Neural cell (in vitro differentiated cells): ENCODE measurements around the gene MXD3. TPM values are rescaled to one million over a fixed set of nuclear protein-coding genes. Genes with fewer than 3 reads are reported as not detected.

Source experiments
- H2AFZ ChIP-seq: fragments of 200-600, 300-800 bp; sonication (generic), shearing (Covaris generic); 2 replicates; pipeline ENCODE4 v1.6.0; 2014; ENCODE audit warnings: low read depth, mild to moderate bottlenecking, antibody characterized with exemption, low read length, moderate library complexity
- H3F3A ChIP-seq: fragments of 200-600 bp; shearing (Covaris generic); 2 replicates; pipeline ENCODE4 v1.6.1; 2016; ENCODE audit warnings: mild to moderate bottlenecking, moderate library complexity, mixed read lengths, antibody characterized with exemption, low read length; ENCODE audit not compliant: insufficient read depth, poor library complexity, severe bottlenecking
- H3K27ac ChIP-seq: fragments of 200-600, 300-800 bp; sonication (generic), shearing (Covaris generic); 2 replicates; pipeline ENCODE4 v1.5.1; 2014; ENCODE audit warnings: mild to moderate bottlenecking, low read length, moderate library complexity
- H3K27me3 ChIP-seq: fragments of 300-800, 200-600 bp; sonication (generic), shearing (Covaris generic); 2 replicates; pipeline ENCODE4 v1.6.0; 2014; ENCODE audit warnings: mild to moderate bottlenecking, low read depth, low read length, moderate library complexity; ENCODE audit not compliant: insufficient read depth
- H3K36me3 ChIP-seq: fragments of 300-800, 200-600 bp; sonication (generic), shearing (Covaris generic); 2 replicates; pipeline ENCODE4 v1.5.1; 2014; ENCODE audit warnings: mild to moderate bottlenecking, antibody characterized with exemption, low read length, moderate library complexity; ENCODE audit not compliant: insufficient read depth
- H3K4me2 ChIP-seq: fragments of 300-800, 200-600 bp; sonication (generic), shearing (Covaris generic); 2 replicates; pipeline ENCODE4 v1.6.0; 2014; ENCODE audit warnings: mild to moderate bottlenecking, low read length
- H3K4me3 ChIP-seq: fragments of 300-800, 200-600 bp; sonication (generic), shearing (Covaris generic); 2 replicates; pipeline ENCODE4 v1.5.1; 2014; ENCODE audit warnings: mild to moderate bottlenecking, low read length, moderate library complexity
- H3K79me2 ChIP-seq: fragments of 200-600 bp; shearing (Covaris generic); replicated peaks from 2 replicates; pipeline ENCODE4 v1.6.0; 2014; ENCODE audit warnings: mild to moderate bottlenecking, low read length, moderate library complexity; ENCODE audit not compliant: insufficient read depth
- H3K9ac ChIP-seq: fragments of 300-800, 200-600 bp; sonication (generic), shearing (Covaris generic); 2 replicates; pipeline ENCODE4 v1.6.1; 2016; ENCODE audit warnings: mild to moderate bottlenecking, low read length, mixed read lengths
- H3K9me2 ChIP-seq: fragments of 200-600 bp; shearing (Covaris generic); 2 replicates; pipeline ENCODE4 v1.6.1; 2016; ENCODE audit warnings: mild to moderate bottlenecking, low read length, mixed read lengths; ENCODE audit not compliant: insufficient read depth
- H3K9me3 ChIP-seq: fragments of 200-600, 300-800 bp; sonication (generic), shearing (Covaris generic); 2 replicates; pipeline ENCODE4 v1.6.1; 2016; ENCODE audit warnings: mild to moderate bottlenecking, mixed run types, low read length, moderate library complexity, mixed read lengths
- H4K20me1 ChIP-seq: fragments of 200-600 bp; shearing (Covaris generic); 2 replicates; pipeline ENCODE4 v1.6.1; 2016; ENCODE audit warnings: mild to moderate bottlenecking, mixed run types; ENCODE audit not compliant: insufficient read depth
- EP300 ChIP-seq: fragments of 450-650 bp; conservative IDR thresholded peaks from 2 replicates; pipeline ENCODE4 v1.6.1; 2014; ENCODE audit warnings: antibody characterized with exemption, mild to moderate bottlenecking, moderate library complexity; ENCODE audit not compliant: poor library complexity, severe bottlenecking
- EZH2 ChIP-seq: fragments of 200-600, 300-800 bp; shearing (Covaris generic), sonication (generic); IDR thresholded peaks from 2 replicates; pipeline ENCODE4 v1.6.1; 2014; ENCODE audit warnings: antibody characterized with exemption, low read length, borderline replicate concordance, mild to moderate bottlenecking; ENCODE audit not compliant: insufficient read depth, poor library complexity, severe bottlenecking
- MXI1 ChIP-seq: fragments of 450-650 bp; conservative IDR thresholded peaks from 2 replicates; pipeline ENCODE4 v1.6.1; 2014; ENCODE audit warnings: antibody characterized with exemption, mild to moderate bottlenecking; ENCODE audit not compliant: poor library complexity, severe bottlenecking
- POLR2AphosphoS5 ChIP-seq: IDR thresholded peaks from 2 replicates; pipeline ENCODE4 v1.6.1; 2012
- RAD21 ChIP-seq: fragments of 450-650 bp; conservative IDR thresholded peaks from 2 replicates; pipeline ENCODE4 v1.6.1; 2014; ENCODE audit warnings: antibody characterized with exemption, mild to moderate bottlenecking, moderate library complexity
- REST ChIP-seq: IDR thresholded peaks from 2 replicates; pipeline ENCODE4 v1.6.1; 2012; ENCODE audit warnings: borderline replicate concordance
- SMC3 ChIP-seq: fragments of 450-650 bp; conservative IDR thresholded peaks from 2 replicates; pipeline ENCODE4 v1.6.1; 2014; ENCODE audit warnings: antibody characterized with exemption, mild to moderate bottlenecking, moderate library complexity; ENCODE audit not compliant: poor library complexity
- TAF1 ChIP-seq: IDR thresholded peaks from 2 replicates; pipeline ENCODE4 v1.6.1; 2012; ENCODE audit warnings: low read depth
- polyA plus RNA-seq: library from polyadenylated mRNA; depleted of rRNA; stranded (reverse); fragments of >200 nt; gene quantifications from 2 replicates; pipeline ENCODE4 v1.2.3, GENCODE V29; 2014
- TF ChIP-seq, protein P1 (sequence below): fragments of 450-650 bp; IDR thresholded peaks from 2 replicates; pipeline ENCODE4 v1.5.1; 2014; ENCODE audit warnings: antibody characterized with exemption, mild to moderate bottlenecking, moderate library complexity; ENCODE audit not compliant: poor library complexity, severe bottlenecking

Gene MXD3
- polyA plus RNA-seq, 1 donor from 2014 or later, result 9.3 TPM

GRCh38 chr5:177291735-177292134 is 20.0 kb downstream of the MXD3 start:
- Histone ChIP-seq H3K4me2 (no peak overlapping the region), H3K27ac (no peak overlapping the region), H2AFZ (no peak overlapping the region), H3K9ac (no peak overlapping the region), H3K27me3 (no peaks in the 10 kb centered on the region), H3K79me2 (no peaks in the 10 kb centered on the region), H3K9me2 (no peaks in the 10 kb centered on the region), H3K36me3 (no peaks in the 10 kb centered on the region), H4K20me1 (no peaks in the 10 kb centered on the region), H3F3A (no peaks in the 10 kb centered on the region), H3K4me3 (no peak overlapping the region), H3K9me3 (no peaks in the 10 kb centered on the region)
- no peak for TF ChIP-seq EZH2
- no peak for TF ChIP-seq EP300
- TF ChIP-seq RAD21, result no peak
- no peak for TF ChIP-seq TAF1
- TF ChIP-seq REST, result no peak
- no peak for TF ChIP-seq SMC3
- no peak for TF ChIP-seq MXI1
- TF ChIP-seq, protein P1, sequence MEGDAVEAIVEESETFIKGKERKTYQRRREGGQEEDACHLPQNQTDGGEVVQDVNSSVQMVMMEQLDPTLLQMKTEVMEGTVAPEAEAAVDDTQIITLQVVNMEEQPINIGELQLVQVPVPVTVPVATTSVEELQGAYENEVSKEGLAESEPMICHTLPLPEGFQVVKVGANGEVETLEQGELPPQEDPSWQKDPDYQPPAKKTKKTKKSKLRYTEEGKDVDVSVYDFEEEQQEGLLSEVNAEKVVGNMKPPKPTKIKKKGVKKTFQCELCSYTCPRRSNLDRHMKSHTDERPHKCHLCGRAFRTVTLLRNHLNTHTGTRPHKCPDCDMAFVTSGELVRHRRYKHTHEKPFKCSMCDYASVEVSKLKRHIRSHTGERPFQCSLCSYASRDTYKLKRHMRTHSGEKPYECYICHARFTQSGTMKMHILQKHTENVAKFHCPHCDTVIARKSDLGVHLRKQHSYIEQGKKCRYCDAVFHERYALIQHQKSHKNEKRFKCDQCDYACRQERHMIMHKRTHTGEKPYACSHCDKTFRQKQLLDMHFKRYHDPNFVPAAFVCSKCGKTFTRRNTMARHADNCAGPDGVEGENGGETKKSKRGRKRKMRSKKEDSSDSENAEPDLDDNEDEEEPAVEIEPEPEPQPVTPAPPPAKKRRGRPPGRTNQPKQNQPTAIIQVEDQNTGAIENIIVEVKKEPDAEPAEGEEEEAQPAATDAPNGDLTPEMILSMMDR, result no peak
- no peak for TF ChIP-seq POLR2AphosphoS5

DNA sequence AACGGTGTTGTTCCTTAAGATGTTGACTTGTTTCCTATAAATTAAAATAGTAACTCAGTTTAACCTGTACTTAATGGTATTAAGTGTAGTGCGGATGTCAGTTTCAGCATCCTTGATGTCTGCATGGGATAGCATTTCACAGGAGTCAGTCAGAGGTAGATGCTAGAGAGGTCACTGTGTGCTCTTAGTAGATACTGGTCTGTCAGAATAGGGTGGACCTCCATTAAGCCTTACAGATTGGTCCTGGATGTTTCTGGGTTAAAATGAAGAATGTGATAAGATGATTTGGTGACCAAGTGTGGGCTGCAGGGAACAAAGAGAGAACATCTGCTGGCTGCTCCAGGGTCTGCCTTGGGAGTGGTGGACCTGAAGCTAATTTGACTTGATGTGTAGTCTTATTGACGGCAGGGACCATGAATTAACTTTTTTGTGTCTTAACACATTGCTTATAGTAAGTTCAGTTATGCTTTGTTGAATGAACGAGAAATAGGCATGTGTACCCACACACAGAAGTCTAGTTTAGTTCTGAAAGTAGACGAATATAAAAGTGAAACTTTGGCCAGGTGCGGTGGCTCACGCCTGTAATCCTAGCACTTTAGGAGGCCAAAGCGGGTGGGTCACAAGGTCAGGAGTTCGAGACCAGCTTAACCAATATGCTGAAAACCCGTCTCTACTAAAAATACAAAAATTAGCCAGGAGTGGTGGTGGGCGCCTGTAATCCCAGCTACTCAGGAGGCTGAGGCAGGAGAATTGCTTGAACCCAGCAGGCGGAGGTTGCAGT is 20.7 kb downstream of the MXD3 start:
- Histone ChIP-seq H2AFZ (no peak overlapping the region), H3K9ac (no peak overlapping the region), H3K9me3 (no peaks in the 10 kb centered on the region), H4K20me1 (no peaks in the 10 kb centered on the region), H3K79me2 (no peaks in the 10 kb centered on the region), H3K27ac (no peak overlapping the region), H3K36me3 (no peaks in the 10 kb centered on the region), H3F3A (no peaks in the 10 kb centered on the region), H3K4me3 (no peak overlapping the region), H3K9me2 (no peaks in the 10 kb centered on the region), H3K4me2 (no peak overlapping the region), H3K27me3 (no peaks in the 10 kb centered on the region)
- no peak for TF ChIP-seq EP300
- TF ChIP-seq EZH2, result no peak
- TF ChIP-seq, protein P1, result no peak
- no peak for TF ChIP-seq SMC3
- no peak for TF ChIP-seq POLR2AphosphoS5
- no peak for TF ChIP-seq RAD21
